ENCODE measurements around the gene SLC38A11.

- TF ChIP-seq CTCF (IDR thresholded peaks at IDR 0.05), result no peak
- TF ChIP-seq ZFX (IDR thresholded peaks at IDR 0.05; ENCODE audit: borderline replicate concordance), result no peak
Measured at GRCh38 chr2:164849506-164849905, 105.8 kb downstream of the SLC38A11 start.
